Astrocyte of the cerebellum (primary cell): ENCODE measurements around the gene TENT5A.

Source experiments
- DNase-seq: peaks from one replicate; pipeline ENCODE4 v3.0.0-alpha.2; 2011; ENCODE audit warnings: low read depth
- H3K4me3 ChIP-seq: 2 replicates; pipeline ENCODE4 v1.5.1; 2011; ENCODE audit warnings: mild to moderate bottlenecking, low read depth, low read length, moderate library complexity
- in situ Hi-C: cut with HindIII; loops from 2 replicates; pipeline ENCODE4 v1.10.0; 2017; ENCODE audit warnings: low sequenced_read_pairs
- TF ChIP-seq, protein P1 (sequence below): IDR thresholded peaks from 2 replicates; pipeline ENCODE4 v1.5.1; 2012; ENCODE audit warnings: low read length, low read depth, moderate library complexity, mild to moderate bottlenecking; ENCODE audit errors: missing control alignments

TENT5A gene

DNA sequence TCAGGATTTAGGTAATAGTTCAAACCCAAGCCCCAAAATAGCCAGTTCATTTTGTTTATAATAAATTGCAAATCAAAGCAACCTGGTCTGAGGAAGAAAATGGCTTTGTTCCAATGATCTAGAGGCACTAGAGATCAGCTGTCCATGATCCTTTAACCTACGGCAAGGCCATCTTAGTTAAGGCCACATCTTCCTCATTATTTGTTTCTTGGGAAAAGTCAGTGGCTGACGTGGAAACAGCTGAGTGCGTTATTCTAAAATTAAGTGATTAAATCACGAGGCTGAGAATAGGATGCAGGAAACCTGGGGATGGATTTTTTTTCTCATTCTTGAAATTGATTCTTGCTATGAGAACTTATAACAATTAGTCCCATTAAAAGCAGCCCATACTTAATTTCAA is 10.1 kb upstream of the TENT5A start:
- in situ Hi-C loops: no loop called here
- no peak overlapping the region for H3K4me3 ChIP-seq
- TF ChIP-seq, protein P1, sequence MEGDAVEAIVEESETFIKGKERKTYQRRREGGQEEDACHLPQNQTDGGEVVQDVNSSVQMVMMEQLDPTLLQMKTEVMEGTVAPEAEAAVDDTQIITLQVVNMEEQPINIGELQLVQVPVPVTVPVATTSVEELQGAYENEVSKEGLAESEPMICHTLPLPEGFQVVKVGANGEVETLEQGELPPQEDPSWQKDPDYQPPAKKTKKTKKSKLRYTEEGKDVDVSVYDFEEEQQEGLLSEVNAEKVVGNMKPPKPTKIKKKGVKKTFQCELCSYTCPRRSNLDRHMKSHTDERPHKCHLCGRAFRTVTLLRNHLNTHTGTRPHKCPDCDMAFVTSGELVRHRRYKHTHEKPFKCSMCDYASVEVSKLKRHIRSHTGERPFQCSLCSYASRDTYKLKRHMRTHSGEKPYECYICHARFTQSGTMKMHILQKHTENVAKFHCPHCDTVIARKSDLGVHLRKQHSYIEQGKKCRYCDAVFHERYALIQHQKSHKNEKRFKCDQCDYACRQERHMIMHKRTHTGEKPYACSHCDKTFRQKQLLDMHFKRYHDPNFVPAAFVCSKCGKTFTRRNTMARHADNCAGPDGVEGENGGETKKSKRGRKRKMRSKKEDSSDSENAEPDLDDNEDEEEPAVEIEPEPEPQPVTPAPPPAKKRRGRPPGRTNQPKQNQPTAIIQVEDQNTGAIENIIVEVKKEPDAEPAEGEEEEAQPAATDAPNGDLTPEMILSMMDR: no peak
- no peak for DNase-seq

DNA sequence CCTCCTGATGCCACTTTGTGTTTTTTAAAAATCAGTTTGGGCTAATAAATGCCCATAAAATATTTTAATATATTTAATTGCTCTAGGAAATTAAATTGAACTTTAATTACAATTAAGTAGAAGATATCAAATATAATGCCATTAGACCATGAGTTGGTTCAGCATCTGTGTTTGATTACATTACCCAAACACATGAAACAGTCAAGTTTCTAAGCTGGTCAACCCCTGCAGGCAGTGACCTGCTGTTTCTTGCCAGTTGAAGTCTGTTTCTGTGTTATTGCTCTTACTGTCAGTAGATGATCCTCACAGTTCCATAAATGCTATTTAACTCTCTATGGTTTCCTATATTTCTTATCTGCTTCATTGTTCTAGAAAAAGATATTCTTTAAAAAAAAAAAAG is 9.7 kb upstream of the TENT5A start:
- in situ Hi-C loops: no loop called here
- DNase-seq: no peak
- TF ChIP-seq, protein P1: no peak
- H3K4me3 ChIP-seq: no peak overlapping the region

DNA sequence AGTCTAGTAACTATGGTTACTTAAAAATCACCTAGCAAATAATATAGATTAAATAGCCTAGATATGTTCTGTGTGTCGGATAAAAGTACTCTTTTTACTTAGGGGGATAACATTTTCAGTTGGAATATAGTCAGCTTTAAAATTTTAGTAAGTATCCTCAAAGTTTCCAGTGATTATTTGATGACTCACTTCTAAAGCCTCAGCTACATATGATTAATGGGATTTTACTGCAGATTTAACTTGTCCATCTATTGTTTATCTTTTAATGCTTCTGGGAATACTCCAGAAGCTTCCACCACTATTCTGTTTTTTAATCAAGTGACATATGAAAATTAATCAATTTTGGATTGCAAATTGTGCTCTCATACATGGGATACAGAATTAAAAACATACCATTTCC is 8.7 kb upstream of the TENT5A start:
- H3K4me3 ChIP-seq: no peak overlapping the region
- no peak for DNase-seq
- TF ChIP-seq, protein P1: no peak
- in situ Hi-C loops: no loop called here

DNA sequence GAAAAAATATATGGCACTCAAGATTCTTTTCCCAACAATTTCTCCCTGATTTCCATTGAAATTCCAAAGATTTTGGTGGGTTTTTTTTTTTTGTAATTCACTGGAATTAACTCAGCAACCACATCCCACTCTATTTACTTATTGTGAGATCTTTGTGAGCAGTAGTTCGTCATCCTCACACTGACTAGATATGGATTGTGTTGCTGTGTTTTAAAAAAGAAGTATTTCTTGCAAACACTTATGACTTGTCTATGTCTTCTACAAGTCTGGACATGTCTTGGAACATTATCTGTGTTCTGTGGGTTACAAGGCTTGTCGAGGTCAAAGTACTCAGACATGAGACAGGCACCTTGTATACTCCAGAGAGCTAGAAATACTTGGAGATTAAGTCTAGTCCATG is 7.3 kb upstream of the TENT5A start:
- in situ Hi-C loops: no loop called here
- TF ChIP-seq, protein P1: no peak
- H3K4me3 ChIP-seq: no peak overlapping the region
- DNase-seq: no peak

DNA sequence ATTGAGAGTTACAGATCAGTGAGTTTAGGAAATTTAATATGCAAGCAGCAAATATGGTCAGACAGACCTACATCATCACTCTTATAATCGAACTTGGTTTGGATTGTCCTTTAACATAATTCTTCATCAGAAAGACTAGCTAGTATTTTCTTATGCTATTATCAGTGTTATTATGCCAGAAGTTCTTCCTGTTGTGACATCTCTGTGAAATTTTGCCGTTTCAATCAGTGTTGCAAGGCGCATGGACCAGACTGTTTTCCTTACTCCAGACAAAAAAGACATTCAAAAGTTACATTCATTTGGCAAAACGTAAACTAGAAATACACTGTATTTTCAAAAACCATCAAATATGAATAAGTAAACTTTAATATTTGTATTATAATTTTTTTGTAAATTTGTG is 5.7 kb upstream of the TENT5A start:
- in situ Hi-C loops: no loop called here
- H3K4me3 ChIP-seq: no peak overlapping the region
- DNase-seq: no peak
- TF ChIP-seq, protein P1: no peak

DNA sequence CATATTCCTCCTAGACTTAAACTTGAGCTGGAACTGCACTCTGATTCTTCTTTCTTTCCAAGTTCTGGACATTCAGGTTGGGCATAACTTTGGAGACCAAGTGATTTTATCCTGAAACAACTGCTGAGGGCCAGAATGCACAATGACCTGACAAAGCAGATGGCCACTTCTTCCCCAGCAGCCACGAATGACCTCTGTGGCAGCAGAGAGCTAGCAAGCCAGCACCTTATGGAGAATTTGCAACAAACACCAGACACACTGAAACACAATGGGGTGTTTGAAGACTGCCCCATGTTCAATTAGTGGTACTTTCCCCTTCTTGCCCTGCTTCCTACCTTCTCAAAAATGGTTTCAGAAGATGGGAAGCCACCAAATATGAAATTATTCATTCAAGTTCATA is 4.2 kb upstream of the TENT5A start:
- in situ Hi-C loops: no loop called here
- H3K4me3 ChIP-seq: no peak overlapping the region
- DNase-seq: no peak
- TF ChIP-seq, protein P1: no peak

DNA sequence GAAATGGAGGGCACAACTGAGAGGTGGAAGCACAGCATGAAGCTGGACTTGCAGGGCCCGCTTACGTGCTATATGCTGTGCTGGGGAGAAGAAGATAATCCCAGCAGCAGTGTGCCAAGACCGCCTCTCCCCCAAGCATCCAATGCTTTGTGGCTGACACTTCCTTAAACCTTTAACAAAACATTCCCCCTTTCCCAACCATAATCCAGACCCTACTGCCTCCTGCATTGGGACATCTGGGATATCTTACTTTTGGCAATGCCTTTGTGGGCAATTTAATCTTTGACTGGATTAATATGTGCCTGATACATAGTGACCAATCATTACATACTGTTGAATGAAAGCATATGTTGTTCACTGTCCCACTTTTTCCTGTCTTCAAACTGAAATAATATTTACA is 3.1 kb upstream of the TENT5A start:
- no peak for DNase-seq
- in situ Hi-C loops: no loop called here
- H3K4me3 ChIP-seq: no peak overlapping the region
- TF ChIP-seq, protein P1: no peak
